Keratinocyte (primary cell): ENCODE measurements around the gene CTNND2. TPM values are rescaled to one million over a fixed set of nuclear protein-coding genes. Genes with fewer than 3 reads are reported as not detected.

Experiments used
- DNase-seq: peaks from one replicate; pipeline ENCODE4 v3.0.0-alpha.2; 2011; ENCODE audit warnings: low read depth, missing footprints, low spot score
- FAIRE-seq: peaks from 2 replicates; lab custom pipeline; 2011; peaks lifted over from hg19 to GRCh38; lab: Jason Lieb, UNC
- H2AFZ ChIP-seq: 2 replicates; pipeline ENCODE4 v1.6.0; 2012; ENCODE audit warnings: low read length, control low read depth, inconsistent platforms; ENCODE audit not compliant: control insufficient read depth
- H3K27ac ChIP-seq: 2 replicates; pipeline ENCODE4 v1.5.1; 2011; ENCODE audit warnings: low read length; ENCODE audit not compliant: control insufficient read depth, insufficient read depth
- H3K27me3 ChIP-seq: 3 replicates; pipeline ENCODE4 v1.6.0; 2011; ENCODE audit warnings: low read length; ENCODE audit not compliant: control insufficient read depth, insufficient read depth; ENCODE audit errors: extremely low read depth
- H3K36me3 ChIP-seq, 2 experiments: 2 replicates in 1 of 2; 3 replicates in 1 of 2; pipeline ENCODE4 v1.5.1; 2011; ENCODE audit warnings: low read length in 2 of 2, mild to moderate bottlenecking in 1 of 2; ENCODE audit not compliant: control insufficient read depth in 2 of 2, insufficient read depth in 2 of 2; ENCODE audit errors: extremely low read depth in 1 of 2
- H3K4me1 ChIP-seq: 3 replicates; pipeline ENCODE4 v1.5.1; 2011; ENCODE audit warnings: low read length; ENCODE audit not compliant: control insufficient read depth, insufficient read depth; ENCODE audit errors: extremely low read depth
- H3K4me2 ChIP-seq: 3 replicates; pipeline ENCODE4 v1.6.0; 2011; ENCODE audit warnings: low read depth, low read length; ENCODE audit not compliant: control insufficient read depth, insufficient read depth; ENCODE audit errors: extremely low read depth
- H3K4me3 ChIP-seq, 3 experiments: fragments of 200-600 bp in 1 of 3; sonication (generic) in 1 of 3; 2 replicates in 2 of 3; 3 replicates in 1 of 3; pipeline ENCODE4 v1.5.1; 2011 to 2016; ENCODE audit warnings: low read length in 3 of 3, mild to moderate bottlenecking in 3 of 3, control low read depth in 2 of 3, inconsistent platforms in 1 of 3, low read depth in 1 of 3, mixed read lengths in 1 of 3, mixed run types in 1 of 3, moderate library complexity in 1 of 3; ENCODE audit not compliant: control insufficient read depth in 2 of 3, insufficient read depth in 2 of 3; ENCODE audit errors: extremely low read depth in 1 of 3
- H3K79me2 ChIP-seq: 2 replicates; pipeline ENCODE4 v1.6.0; 2012; ENCODE audit warnings: low read length; ENCODE audit not compliant: control insufficient read depth, insufficient read depth
- H3K9ac ChIP-seq: 3 replicates; pipeline ENCODE4 v1.6.0; 2011; ENCODE audit warnings: low read length; ENCODE audit not compliant: control insufficient read depth, insufficient read depth; ENCODE audit errors: extremely low read depth
- H3K9me1 ChIP-seq: 3 replicates; pipeline ENCODE4 v1.6.0; 2011; ENCODE audit warnings: low read length; ENCODE audit not compliant: control insufficient read depth, insufficient read depth; ENCODE audit errors: extremely low read depth
- H3K9me3 ChIP-seq: 2 replicates; pipeline ENCODE4 v1.5.1; 2012; ENCODE audit warnings: low read depth, low read length; ENCODE audit not compliant: control insufficient read depth
- H4K20me1 ChIP-seq: 3 replicates; pipeline ENCODE4 v1.6.0; 2011; ENCODE audit warnings: low read length; ENCODE audit not compliant: control insufficient read depth, insufficient read depth; ENCODE audit errors: extremely low read depth
- EZH2 ChIP-seq: IDR thresholded peaks from one replicate; pipeline ENCODE4 v1.6.1; 2012; ENCODE audit warnings: inconsistent platforms, mild to moderate bottlenecking, low read length, moderate library complexity
- dilution Hi-C: fragments of 300-500 bp; cut with MboI; formaldehyde crosslinking; loops from one replicate; pipeline ENCODE4 v1.7.0; 2020; ENCODE audit warnings: low sequenced_read_pairs; ENCODE audit not compliant: extremely low pct_ligation_motif_present
- polyA plus RNA-seq, 5 experiments: library from polyadenylated mRNA; depleted of rRNA in 3 of 5; stranded (reverse) in 3 of 5; stranded (forward) in 1 of 5; unstranded in 1 of 5; fragments of >200 nt; gene quantifications; 1 replicate in 1 of 5; 2 replicates in 3 of 5; 3 replicates in 1 of 5; pipeline versions ENCODE4 v1.2.1 to v1.2.3, GENCODE V29; 2011 to 2012; ENCODE audit warnings: missing spikeins in 2 of 5, low read depth in 1 of 5, low replicate concordance in 1 of 5
- TF ChIP-seq, protein P1 (sequence below), 3 experiments: IDR thresholded peaks in 1 of 3; conservative IDR thresholded peaks in 1 of 3; optimal IDR thresholded peaks in 1 of 3; 2 replicates in 2 of 3; 3 replicates in 1 of 3; pipeline versions ENCODE3 to v1.5.1; 2011; ENCODE audit warnings: low read length in 3 of 3, mild to moderate bottlenecking in 3 of 3, moderate library complexity in 2 of 3, control low read depth in 1 of 3, inconsistent platforms in 1 of 3; ENCODE audit not compliant: insufficient read depth in 2 of 3; ENCODE audit errors: extremely low read depth in 1 of 3

Gene CTNND2
- polyA plus RNA-seq, 1 donor (not counting 4 experiments of a cell fraction or from before 2014, with no cell fraction given): not detected

DNA sequence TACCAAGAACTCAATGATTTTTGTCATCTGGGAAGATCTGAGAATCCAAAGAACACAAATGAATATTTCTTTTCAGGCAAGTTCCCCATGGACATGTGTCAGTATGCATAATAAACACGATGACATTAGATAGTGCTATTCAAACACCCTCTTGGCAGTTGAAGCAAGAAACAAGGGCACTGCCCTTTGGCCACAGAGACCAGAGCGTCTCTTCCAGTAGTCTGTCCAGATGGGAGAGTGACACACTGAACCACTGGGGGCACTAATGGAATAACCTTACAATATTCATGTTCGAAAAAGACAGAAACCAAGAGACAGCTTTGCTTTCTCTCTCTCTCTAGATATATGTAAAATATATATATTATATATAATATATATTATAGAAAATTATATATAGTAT lies 301.9 kb downstream of the CTNND2 start:
- dilution Hi-C loops: no loop called here
- no peaks in the 10 kb centered on the region for H3K9me3 ChIP-seq
- H3K9me1 ChIP-seq: no peaks in the 10 kb centered on the region
- H2AFZ ChIP-seq: no peak overlapping the region
- H3K27me3 ChIP-seq: no peaks in the 10 kb centered on the region
- no peaks in the 10 kb centered on the region for H4K20me1 ChIP-seq
- H3K4me1 ChIP-seq: no peaks in the 10 kb centered on the region
- DNase-seq (no peak), FAIRE-seq (no peak)
- no peak overlapping the region for H3K9ac ChIP-seq
- H3K36me3 ChIP-seq: no peaks in the 10 kb centered on the region
- H3K79me2 ChIP-seq: no peaks in the 10 kb centered on the region
- no peak overlapping the region for H3K4me3 ChIP-seq
- H3K27ac ChIP-seq: no peak overlapping the region
- TF ChIP-seq EZH2: no peak
- TF ChIP-seq, protein P1, sequence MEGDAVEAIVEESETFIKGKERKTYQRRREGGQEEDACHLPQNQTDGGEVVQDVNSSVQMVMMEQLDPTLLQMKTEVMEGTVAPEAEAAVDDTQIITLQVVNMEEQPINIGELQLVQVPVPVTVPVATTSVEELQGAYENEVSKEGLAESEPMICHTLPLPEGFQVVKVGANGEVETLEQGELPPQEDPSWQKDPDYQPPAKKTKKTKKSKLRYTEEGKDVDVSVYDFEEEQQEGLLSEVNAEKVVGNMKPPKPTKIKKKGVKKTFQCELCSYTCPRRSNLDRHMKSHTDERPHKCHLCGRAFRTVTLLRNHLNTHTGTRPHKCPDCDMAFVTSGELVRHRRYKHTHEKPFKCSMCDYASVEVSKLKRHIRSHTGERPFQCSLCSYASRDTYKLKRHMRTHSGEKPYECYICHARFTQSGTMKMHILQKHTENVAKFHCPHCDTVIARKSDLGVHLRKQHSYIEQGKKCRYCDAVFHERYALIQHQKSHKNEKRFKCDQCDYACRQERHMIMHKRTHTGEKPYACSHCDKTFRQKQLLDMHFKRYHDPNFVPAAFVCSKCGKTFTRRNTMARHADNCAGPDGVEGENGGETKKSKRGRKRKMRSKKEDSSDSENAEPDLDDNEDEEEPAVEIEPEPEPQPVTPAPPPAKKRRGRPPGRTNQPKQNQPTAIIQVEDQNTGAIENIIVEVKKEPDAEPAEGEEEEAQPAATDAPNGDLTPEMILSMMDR (optimal IDR thresholded peaks at IDR 0.05 in 1 of 3, IDR thresholded peaks at IDR 0.05 in 1 of 3, conservative IDR thresholded peaks at IDR 0.05 in 1 of 3; ENCODE audit: extremely low read depth in 1 of 3, insufficient read depth in 2 of 3, low read length in 3 of 3): no peak
- H3K4me2 ChIP-seq: no peak overlapping the region

DNA sequence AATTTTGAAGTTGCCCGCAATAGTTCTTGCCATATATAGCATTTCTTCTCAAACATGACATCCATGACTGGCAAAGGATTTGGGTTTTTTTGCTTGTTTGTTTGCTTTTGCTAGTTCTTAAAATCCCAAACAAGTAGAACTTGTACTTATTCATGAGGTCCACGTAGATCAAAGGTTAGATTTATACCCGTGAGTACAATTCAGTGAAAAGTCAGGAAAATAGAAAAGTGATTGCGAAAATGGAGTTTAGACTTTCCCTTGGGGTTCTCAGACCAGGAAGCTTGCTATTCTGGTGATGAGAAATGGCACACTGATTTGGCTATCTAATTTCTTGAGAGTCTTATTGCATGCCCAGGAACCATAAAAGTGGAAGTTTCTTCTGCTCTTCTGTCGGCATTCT lies 304.7 kb downstream of the CTNND2 start:
- Histone ChIP-seq H3K27ac (no peak overlapping the region), H3K9me1 (no peaks in the 10 kb centered on the region), H3K27me3 (no peaks in the 10 kb centered on the region), H2AFZ (no peak overlapping the region), H3K36me3 (no peaks in the 10 kb centered on the region), H4K20me1 (no peaks in the 10 kb centered on the region), H3K4me2 (no peak overlapping the region), H3K9ac (no peak overlapping the region), H3K4me1 (no peaks in the 10 kb centered on the region), H3K4me3 (no peak overlapping the region), H3K9me3 (no peaks in the 10 kb centered on the region), H3K79me2 (no peaks in the 10 kb centered on the region)
- FAIRE-seq (no peak), DNase-seq (no peak)
- no peak for TF ChIP-seq EZH2
- TF ChIP-seq, protein P1 (optimal IDR thresholded peaks at IDR 0.05 in 1 of 3, IDR thresholded peaks at IDR 0.05 in 1 of 3, conservative IDR thresholded peaks at IDR 0.05 in 1 of 3; ENCODE audit: extremely low read depth in 1 of 3, insufficient read depth in 2 of 3, low read length in 3 of 3): no peak
- dilution Hi-C loops: no loop called here
